H1 (cell line): Measurements from ENCODE around the gene ACTR6. TPM values are rescaled to one million over a fixed set of nuclear protein-coding genes. Genes with fewer than 3 reads are reported as not detected.

Experiments used
- CTCF ChIA-PET: fragments of 300-600 bp; sonication (Branson Sonifier 250); formaldehyde crosslinking; loops from one replicate; lab custom pipeline; 2021; ENCODE audit not compliant: partially characterized antibody; lab: Charles Lee
- POLR2A ChIA-PET: fragments of 300-600 bp; sonication (Branson Sonifier 250); formaldehyde crosslinking; loops from one replicate; lab custom pipeline; 2021; ENCODE audit warnings: inconsistent platforms; ENCODE audit not compliant: partially characterized antibody; lab: Charles Lee
- DNase-seq, 2 experiments: peaks; one replicate each; pipeline versions ENCODE4 v3.0.0 to v3.0.0-alpha.2; 2010 to 2022; ENCODE audit warnings: low spot score in 2 of 2, low read depth in 1 of 2, mixed read lengths in 1 of 2
- FAIRE-seq: peaks from 2 replicates; lab custom pipeline; 2011; peaks lifted over from hg19 to GRCh38; lab: Jason Lieb, UNC
- H2AFZ ChIP-seq: 2 replicates; pipeline ENCODE4 v1.8.1; 2012; ENCODE audit warnings: low read length, inconsistent platforms
- H2AK5ac ChIP-seq: 2 replicates; pipeline ENCODE4 v1.6.1; 2013; ENCODE audit warnings: low read depth, low read length
- H2BK120ac ChIP-seq: replicated peaks from 2 replicates; pipeline ENCODE3; 2013; ENCODE audit warnings: low read depth, low read length, inconsistent platforms
- H2BK12ac ChIP-seq: 2 replicates; pipeline ENCODE4 v1.6.1; 2013; ENCODE audit warnings: low read depth, low read length
- H2BK15ac ChIP-seq: 2 replicates; pipeline ENCODE4 v1.6.1; 2013; ENCODE audit warnings: low read length
- H2BK20ac ChIP-seq: 2 replicates; pipeline ENCODE4 v1.6.1; 2013; ENCODE audit warnings: low read length
- H2BK5ac ChIP-seq: 2 replicates; pipeline ENCODE4 v1.6.1; 2013; ENCODE audit warnings: low read depth, low read length
- H3K14ac ChIP-seq: 2 replicates; pipeline ENCODE4 v1.6.1; 2013; ENCODE audit warnings: inconsistent platforms; ENCODE audit not compliant: insufficient read length
- H3K18ac ChIP-seq: 2 replicates; pipeline ENCODE4 v1.6.1; 2013; ENCODE audit warnings: low read length; ENCODE audit errors: extremely low read depth
- H3K23ac ChIP-seq: 2 replicates; pipeline ENCODE4 v1.6.1; 2013; ENCODE audit warnings: inconsistent platforms; ENCODE audit not compliant: insufficient read length
- H3K23me2 ChIP-seq: 2 replicates; pipeline ENCODE4 v1.6.1; 2013; ENCODE audit warnings: low read depth, low read length
- H3K27ac ChIP-seq: 2 replicates; pipeline ENCODE4 v1.6.1; 2011; ENCODE audit warnings: low read depth, low read length, inconsistent platforms
- H3K27me3 ChIP-seq, 4 experiments: replicated peaks in 1 of 4; 1 replicate in 1 of 4; 2 replicates in 3 of 4; pipeline versions ENCODE4 v1.6.1 to v1.8.1; 2011 to 2013; ENCODE audit warnings: low read length in 3 of 4, mild to moderate bottlenecking in 3 of 4, inconsistent platforms in 2 of 4, mixed read lengths in 2 of 4, moderate library complexity in 1 of 4; ENCODE audit not compliant: control insufficient read depth in 3 of 4, insufficient read depth in 3 of 4; ENCODE audit errors: extremely low read depth in 1 of 4
- H3K36me3 ChIP-seq, 4 experiments: 2 replicates each; pipeline versions ENCODE4 v1.6.1 to v1.8.1; 2011 to 2013; ENCODE audit warnings: mild to moderate bottlenecking in 4 of 4, low read length in 3 of 4, moderate library complexity in 2 of 4, control low read depth in 1 of 4, inconsistent platforms in 1 of 4; ENCODE audit not compliant: insufficient read depth in 4 of 4, control insufficient read depth in 2 of 4
- H3K4ac ChIP-seq: replicated peaks from 2 replicates; pipeline ENCODE3; 2013; ENCODE audit warnings: low read length, low read depth, mixed read lengths, inconsistent platforms; ENCODE audit not compliant: insufficient read length
- H3K4me1 ChIP-seq, 4 experiments: replicated peaks in 1 of 4; 1 replicate in 1 of 4; 2 replicates in 3 of 4; pipeline versions ENCODE4 v1.6.1 to v1.8.1; 2011 to 2013; ENCODE audit warnings: low read length in 3 of 4, inconsistent platforms in 2 of 4, mixed read lengths in 1 of 4; ENCODE audit not compliant: insufficient read depth in 4 of 4, control insufficient read depth in 3 of 4
- H3K4me2 ChIP-seq, 2 experiments: 2 replicates each; pipeline versions ENCODE4 v1.6.1 to v1.8.1; 2011 to 2013; ENCODE audit warnings: low read depth in 2 of 2, low read length in 2 of 2, control low read depth in 1 of 2, inconsistent platforms in 1 of 2, mild to moderate bottlenecking in 1 of 2; ENCODE audit not compliant: insufficient read depth in 1 of 2
- H3K4me3 ChIP-seq, 4 experiments: fragments of 200-600, 300-600 bp in 1 of 4; sonication (generic), shearing (Covaris generic), sonication (Bioruptor Twin) in 1 of 4; 2 replicates each; pipeline versions ENCODE4 v1.5.1 to v1.8.1; 2011 to 2016; ENCODE audit warnings: low read length in 4 of 4, low read depth in 3 of 4, control low read depth in 2 of 4, inconsistent platforms in 2 of 4, mild to moderate bottlenecking in 2 of 4, mixed read lengths in 1 of 4, moderate library complexity in 1 of 4; ENCODE audit not compliant: insufficient read depth in 2 of 4; ENCODE audit errors: extremely low read depth in 1 of 4
- H3K56ac ChIP-seq: replicated peaks from 2 replicates; pipeline ENCODE3; 2013; ENCODE audit warnings: low read depth, mild to moderate bottlenecking, mixed read lengths, low read length, inconsistent platforms; ENCODE audit not compliant: insufficient read length
- H3K79me1 ChIP-seq: 2 replicates; pipeline ENCODE4 v1.6.1; 2013; ENCODE audit warnings: low read depth, low read length, control low read depth
- H3K79me2 ChIP-seq, 2 experiments: 2 replicates each; pipeline versions ENCODE4 v1.6.1 to v1.8.1; 2012 to 2013; ENCODE audit warnings: low read length in 2 of 2, mild to moderate bottlenecking in 2 of 2, inconsistent platforms in 1 of 2; ENCODE audit not compliant: insufficient read depth in 2 of 2, control insufficient read depth in 1 of 2
- H3K9ac ChIP-seq, 4 experiments: replicated peaks in 1 of 4; 1 replicate in 1 of 4; 2 replicates in 3 of 4; pipeline versions ENCODE4 v1.6.1 to v1.8.1; 2011 to 2013; ENCODE audit warnings: low read depth in 3 of 4, low read length in 3 of 4, control low read depth in 2 of 4, mild to moderate bottlenecking in 2 of 4, moderate library complexity in 2 of 4, inconsistent platforms in 1 of 4; ENCODE audit errors: extremely low read depth in 1 of 4
- H3K9me3 ChIP-seq, 2 experiments: 2 replicates each; pipeline versions ENCODE4 v1.6.1 to v1.8.1; 2012 to 2013; ENCODE audit warnings: mild to moderate bottlenecking in 2 of 2, moderate library complexity in 2 of 2, control low read depth in 1 of 2, inconsistent platforms in 1 of 2, low read depth in 1 of 2, low read length in 1 of 2, mixed read lengths in 1 of 2; ENCODE audit not compliant: insufficient read depth in 2 of 2
- H4K20me1 ChIP-seq, 2 experiments: replicated peaks in 1 of 2; 2 replicates each; pipeline versions ENCODE3 to v1.8.1; 2011 to 2013; ENCODE audit warnings: inconsistent platforms in 2 of 2, low read length in 2 of 2, mild to moderate bottlenecking in 1 of 2; ENCODE audit not compliant: insufficient read depth in 2 of 2, control insufficient read depth in 1 of 2
- H4K5ac ChIP-seq: 2 replicates; pipeline ENCODE4 v1.6.1; 2013; ENCODE audit warnings: low read length, low read depth, mixed read lengths, inconsistent platforms; ENCODE audit not compliant: insufficient read length
- H4K8ac ChIP-seq: 2 replicates; pipeline ENCODE4 v1.8.0; 2013; ENCODE audit warnings: mild to moderate bottlenecking, moderate library complexity, low read length, inconsistent platforms; ENCODE audit not compliant: insufficient read depth; ENCODE audit errors: extremely low read depth
- H4K91ac ChIP-seq: replicated peaks from 2 replicates; pipeline ENCODE3; 2013; ENCODE audit warnings: low read length, mixed read lengths, inconsistent platforms; ENCODE audit not compliant: insufficient read length
- ASH2L ChIP-seq: fragments of 200-600, 300-600 bp; sonication (generic); IDR thresholded peaks from one replicate; pipeline ENCODE4 v1.7.1; 2017; ENCODE audit warnings: low read length
- BRCA1 ChIP-seq: IDR thresholded peaks from 2 replicates; pipeline ENCODE4 v1.6.1; 2012; ENCODE audit warnings: low read depth, low read length, improper control_type of control experiment
- HDAC2 ChIP-seq, 2 experiments: fragments of 300-600 bp in 1 of 2; sonication (generic) in 1 of 2; IDR thresholded peaks; 2 replicates each; pipeline ENCODE4 v1.6.1; 2011 to 2012; ENCODE audit warnings: low read depth in 2 of 2, low read length in 2 of 2, mild to moderate bottlenecking in 2 of 2, moderate library complexity in 2 of 2, borderline replicate concordance in 1 of 2, inconsistent platforms in 1 of 2
- TBP ChIP-seq: IDR thresholded peaks from 2 replicates; pipeline ENCODE4 v1.6.1; 2011; ENCODE audit warnings: low read depth, low read length, improper control_type of control experiment
- WGBS, 2 experiments: shearing (Covaris generic) in 1 of 2; methylation state at CpG; one replicate each; pipeline versions ENCODE4 v1.1.6 to v1.1.7; 2013 to 2015; ENCODE audit warnings: low lambda C conversion rate in 2 of 2, mixed read lengths in 2 of 2, inconsistent platforms in 1 of 2, low coverage in 1 of 2, missing lambda C conversion rate in 1 of 2; ENCODE audit not compliant: insufficient replicate concordance in 2 of 2, insufficient coverage in 1 of 2, insufficient read length in 1 of 2; ENCODE audit errors: extremely low coverage in 1 of 2, missing lambda C conversion rate in 1 of 2; 5-methylcytosine and 5-hydroxymethylcytosine counted together
- polyA plus RNA-seq, 7 experiments: library from polyadenylated mRNA; depleted of rRNA in 3 of 7; stranded (reverse) in 5 of 7; unstranded in 2 of 7; fragments of >200 nt in 5 of 7; fragments of 200-250 nt in 2 of 7; gene quantifications; 1 replicate in 5 of 7; 2 replicates in 1 of 7; 4 replicates in 1 of 7; pipeline versions ENCODE4 v1.2.1 to v1.2.3, GENCODE V29; 2011 to 2013; ENCODE audit warnings: missing spikeins in 2 of 7, mixed read lengths in 2 of 7
- total RNA-seq: library from RNA; stranded (reverse); fragmentation: NEBNext Ultra II Directional; extraction: Animal tissue kit (Norgen Biotek cat#: 25700); gene quantifications from 2 replicates; pipeline ENCODE4 v1.2.1, GENCODE V29; 2021

The ACTR6 gene
- total and polyA plus RNA-seq, 2 of the 8 experiments (the other 6 are each of a cell fraction or from before 2014, with no cell fraction given), result 10.2 to 36.8 TPM

DNA sequence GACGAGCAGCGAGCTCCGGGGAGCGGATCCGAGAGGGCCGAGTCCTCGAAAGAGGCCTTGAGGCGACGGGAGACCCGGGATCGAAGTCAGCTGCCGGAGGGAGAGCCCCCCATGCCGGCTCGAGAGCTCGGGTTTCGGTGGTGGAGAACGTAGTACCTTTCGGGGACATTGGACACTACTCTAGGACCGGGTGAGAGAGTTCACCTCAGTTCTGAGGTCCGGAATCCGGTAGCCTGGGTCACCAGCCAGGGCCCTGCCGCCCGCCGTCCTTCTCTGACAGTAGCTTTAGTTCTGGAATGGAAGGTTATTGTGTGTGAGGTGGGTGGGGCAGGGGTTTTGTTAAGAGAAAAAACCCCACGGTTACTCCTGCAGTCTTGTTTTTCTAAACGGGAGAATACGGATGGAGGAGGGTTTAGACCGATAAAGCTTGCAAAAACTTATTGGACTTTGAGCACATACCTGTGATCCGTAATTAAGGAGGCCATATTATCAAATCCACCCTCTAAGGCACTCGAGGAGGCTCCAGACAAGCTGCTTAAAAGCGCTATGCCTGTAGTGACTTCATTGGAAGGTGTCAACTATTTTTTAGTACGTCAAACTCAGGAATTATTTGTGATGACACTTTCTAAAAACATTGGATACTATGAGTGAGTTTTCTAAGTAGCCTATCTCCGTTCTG is 67.1 kb downstream of the ACTR6 start:
- 3% methylated on average over 33 of the region's 33 CpGs; no CpG with 5 or more reads in 1 of the 2 experiments for WGBS, 2 experiments

More for the DNA sequence above, 67.1 kb downstream of the ACTR6 start:
- Histone ChIP-seq H3K4me3 (peak overlapping the region; percentile 77 to 94 (median 84)), H2BK12ac (no peak overlapping the region), H3K36me3 (no peaks in the 10 kb centered on the region), H3K4me1 (peaks cover 0 to 9% (median 3%) of the 10 kb centered on the region in 4 experiments; a peak in 3 of 7 replicates), H2BK15ac (no peak overlapping the region), H3K4ac (no peak overlapping the region), H3K79me1 (no peaks in the 10 kb centered on the region), H3K79me2 (peaks cover 0 to 51% of the 10 kb centered on the region in 2 experiments; a peak in 3 of 4 replicates), H3K23me2 (0 out of 2 replicates have a peak, but pooled peaks cover 4% of the 10 kb centered on the region), H4K5ac (no peak overlapping the region), H3K9ac (peak overlapping the region; percentile 65 to 86 (median 74)), H3K27ac (peak overlapping the region; percentile 74), H2BK120ac (no peak overlapping the region), H4K20me1 (peaks cover 0 to 7% of the 10 kb centered on the region in 2 experiments), H2AK5ac (no peak overlapping the region), H2BK20ac (no peak overlapping the region), H3K56ac (peak overlapping the region; percentile 26), H2BK5ac (peak overlapping the region; percentile 81; the same call in 1 of the 2 replicates), H2AFZ (peak overlapping the region; percentile 22; the same call in 1 of the 2 replicates), H3K18ac (0 out of 2 replicates have a peak overlapping the region, but pooled peaks have one; percentile 20), H4K8ac (peak overlapping the region; percentile 91; the same call in 1 of the 2 replicates), H3K9me3 (no peaks in the 10 kb centered on the region), H3K23ac (no peak overlapping the region), H3K27me3 (no peaks in the 10 kb centered on the region), H3K14ac (no peak overlapping the region), H4K91ac (no peak overlapping the region), H3K4me2 (peak overlapping the region; percentile 79 to 84)
- CTCF ChIA-PET, result interaction anchor here (1.0 to 1.6 kb wide), 2 partner anchors 11 to 38 kb away, joined by 3 to 6 read pairs; no protein-coding TSS in a partner anchor
- DNase-seq (peak in 1 of 2 experiments; percentile 71), FAIRE-seq (no peak)
- POLR2A ChIA-PET, result interaction anchor here (0.5 to 1.9 kb wide), 6 partner anchors 11 to 911 kb away, joined by 3 to 11 read pairs (median 4); no protein-coding TSS in a partner anchor
- TF ChIP-seq HDAC2 (IDR thresholded peaks at IDR 0.05; ENCODE audit: borderline replicate concordance in 1 of 2, low read depth in 2 of 2, low read length in 2 of 2), result peak in 1 of 2 experiments; percentile 0; a peak in 1 of 4 replicates
- TF ChIP-seq TBP, result no peak; the same call in 1 of the 2 replicates
- TF ChIP-seq BRCA1, result no peak
- peak; percentile 69 for TF ChIP-seq ASH2L
